Measurements from ENCODE around the gene TTYH2. TPM values are rescaled to one million over a fixed set of nuclear protein-coding genes. Genes with fewer than 3 reads are reported as not detected.

TTYH2 gene
- total and polyA plus RNA-seq, 7 donors, result 0.89 to 16.4 (median 5.1) TPM

DNA sequence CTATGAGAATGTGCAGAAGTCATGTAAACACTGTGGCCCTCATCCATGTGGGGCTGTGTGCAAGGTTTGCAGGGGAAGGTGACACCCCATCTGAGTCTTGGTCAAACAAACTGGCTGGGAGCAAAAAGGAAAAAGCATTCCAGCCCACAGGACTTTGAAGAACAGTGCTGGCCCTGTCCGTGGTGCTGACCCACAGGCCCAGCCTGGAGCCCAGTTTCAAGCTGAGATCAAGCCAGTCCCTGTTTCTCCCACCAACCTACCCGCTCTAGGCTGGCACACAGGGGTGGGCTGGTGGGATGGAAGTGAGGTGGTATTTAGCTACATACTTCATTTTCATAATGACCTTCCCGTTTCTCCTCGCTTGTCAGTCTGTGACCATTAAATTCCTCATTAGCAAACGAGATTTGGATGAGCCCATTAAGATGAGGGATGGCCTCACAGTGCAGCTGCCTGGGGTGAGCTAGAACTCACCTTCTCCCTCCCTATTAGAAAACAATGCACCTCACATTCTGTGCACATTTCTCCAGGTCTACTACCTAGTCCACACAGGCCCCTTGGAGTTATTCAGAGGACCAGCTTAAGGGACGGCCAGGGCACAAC is 22.5 kb upstream of the TTYH2 start:
- H3K9me3 ChIP-seq, result no peaks in the 10 kb centered on the region
- H3K27ac ChIP-seq, result no peak overlapping the region
- TF ChIP-seq, protein P1, sequence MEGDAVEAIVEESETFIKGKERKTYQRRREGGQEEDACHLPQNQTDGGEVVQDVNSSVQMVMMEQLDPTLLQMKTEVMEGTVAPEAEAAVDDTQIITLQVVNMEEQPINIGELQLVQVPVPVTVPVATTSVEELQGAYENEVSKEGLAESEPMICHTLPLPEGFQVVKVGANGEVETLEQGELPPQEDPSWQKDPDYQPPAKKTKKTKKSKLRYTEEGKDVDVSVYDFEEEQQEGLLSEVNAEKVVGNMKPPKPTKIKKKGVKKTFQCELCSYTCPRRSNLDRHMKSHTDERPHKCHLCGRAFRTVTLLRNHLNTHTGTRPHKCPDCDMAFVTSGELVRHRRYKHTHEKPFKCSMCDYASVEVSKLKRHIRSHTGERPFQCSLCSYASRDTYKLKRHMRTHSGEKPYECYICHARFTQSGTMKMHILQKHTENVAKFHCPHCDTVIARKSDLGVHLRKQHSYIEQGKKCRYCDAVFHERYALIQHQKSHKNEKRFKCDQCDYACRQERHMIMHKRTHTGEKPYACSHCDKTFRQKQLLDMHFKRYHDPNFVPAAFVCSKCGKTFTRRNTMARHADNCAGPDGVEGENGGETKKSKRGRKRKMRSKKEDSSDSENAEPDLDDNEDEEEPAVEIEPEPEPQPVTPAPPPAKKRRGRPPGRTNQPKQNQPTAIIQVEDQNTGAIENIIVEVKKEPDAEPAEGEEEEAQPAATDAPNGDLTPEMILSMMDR (IDR thresholded peaks at IDR 0.05), result no peak
- ATAC-seq, result no peak
- H3K27me3 ChIP-seq (ENCODE audit: insufficient read depth in 3 of 3, low read length in 2 of 3), result peaks cover 0 to 6% (median 0%) of the 10 kb centered on the region in 3 donors
- no peak for DNase-seq
- intact Hi-C loops (cut with DNase I), result no loop called here
- no peaks in the 10 kb centered on the region for H3K36me3 ChIP-seq (ENCODE audit: insufficient read depth in 1 of 2, low read depth in 1 of 2)
- H3K4me1 ChIP-seq, result no peaks in the 10 kb centered on the region
- H3K4me3 ChIP-seq, result no peak overlapping the region
- WGBS, 3 donors, result 43 to 48% (median 47%) methylated on average over 6 of the region's 6 CpGs

DNA sequence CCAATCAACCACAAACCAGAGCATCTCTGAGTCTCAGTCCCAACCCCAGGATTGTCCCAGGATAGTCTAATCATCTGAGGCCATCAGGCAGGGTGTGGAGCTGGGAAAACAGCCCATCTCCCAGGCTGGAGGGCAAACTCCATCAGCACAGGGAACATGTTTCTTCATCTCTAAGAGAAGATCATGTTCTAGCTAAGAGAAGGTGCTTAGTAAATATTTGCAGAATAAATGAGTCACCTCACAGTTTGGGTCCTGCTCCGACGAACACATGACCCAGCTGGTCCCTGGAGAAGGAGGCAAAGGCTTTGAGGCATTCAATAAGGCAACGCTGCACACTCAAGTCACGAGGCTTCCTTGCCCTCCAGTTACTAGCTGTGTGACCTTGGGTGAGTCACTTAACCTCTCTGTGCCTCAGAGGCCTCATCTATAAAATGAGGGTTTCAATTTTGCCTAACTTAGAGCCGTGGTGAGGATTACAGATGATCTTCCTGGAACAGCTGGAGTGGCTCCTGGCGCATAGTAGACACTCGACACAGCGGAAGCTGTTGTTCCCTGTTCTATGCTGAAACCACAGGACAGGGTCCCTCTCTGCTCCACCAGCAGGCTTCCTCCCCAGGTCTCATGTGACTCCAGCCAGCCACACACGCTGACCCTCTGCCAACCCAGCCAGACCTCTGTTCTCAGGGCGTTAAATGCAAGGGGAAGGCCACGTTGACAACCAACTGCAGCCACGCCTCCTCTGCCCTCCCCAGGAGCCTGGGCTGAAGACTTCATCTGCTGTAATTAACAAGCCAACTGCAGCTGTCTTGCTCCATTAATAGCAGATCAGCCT is 20.2 kb upstream of the TTYH2 start:
- DNase-seq (peak; percentile 35 to 72), ATAC-seq (peak in 3 of 4 donors; percentile 24 to 38 (median 31))
- Histone ChIP-seq H3K4me3 (no peak overlapping the region), H3K27me3 (ENCODE audit: insufficient read depth in 3 of 3, low read length in 2 of 3) (peaks cover 0 to 10% (median 2%) of the 10 kb centered on the region in 3 donors), H3K9me3 (no peaks in the 10 kb centered on the region), H3K36me3 (ENCODE audit: insufficient read depth in 1 of 2, low read depth in 1 of 2) (no peaks in the 10 kb centered on the region), H3K4me1 (no peaks in the 10 kb centered on the region), H3K27ac (no peak overlapping the region)
- WGBS, 3 donors, result 31 to 34% (median 32%) methylated on average over 12 of the region's 12 CpGs
- intact Hi-C loops (cut with DNase I), result no loop called here
- TF ChIP-seq, protein P1 (IDR thresholded peaks at IDR 0.05), result no peak

DNA sequence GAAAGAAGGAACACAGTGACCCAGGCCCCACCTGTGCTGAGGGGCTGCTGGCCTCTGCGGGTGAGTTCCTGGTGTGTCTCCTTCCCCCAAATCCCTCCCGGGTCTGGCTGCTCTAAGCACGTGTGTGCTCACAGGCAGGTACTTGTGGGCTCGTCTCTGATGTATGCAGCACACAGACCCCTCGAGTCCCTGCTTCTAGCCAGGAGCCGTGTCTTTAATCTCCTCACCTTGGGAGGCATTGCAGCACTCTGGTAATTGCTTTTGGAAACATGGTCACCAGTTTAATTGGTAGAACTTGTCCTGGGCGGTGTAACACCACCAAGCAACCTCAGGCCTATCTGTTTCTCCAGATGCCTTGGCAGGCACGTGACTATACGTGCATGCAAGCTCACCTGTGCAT is 18.7 kb upstream of the TTYH2 start:
- Histone ChIP-seq H3K27ac (no peak overlapping the region), H3K9me3 (no peaks in the 10 kb centered on the region), H3K4me3 (no peak overlapping the region), H3K36me3 (ENCODE audit: insufficient read depth in 1 of 2, low read depth in 1 of 2) (no peaks in the 10 kb centered on the region), H3K27me3 (ENCODE audit: insufficient read depth in 3 of 3, low read length in 2 of 3) (peaks cover 0 to 10% (median 2%) of the 10 kb centered on the region in 3 donors), H3K4me1 (no peaks in the 10 kb centered on the region)
- no peak for DNase-seq
- TF ChIP-seq, protein P1 (IDR thresholded peaks at IDR 0.05), result no peak
- ATAC-seq, result no peak
- WGBS, 3 donors, result 79 to 87% (median 84%) methylated on average over 9 of the region's 9 CpGs
- intact Hi-C loops (cut with DNase I), result no loop called here

DNA sequence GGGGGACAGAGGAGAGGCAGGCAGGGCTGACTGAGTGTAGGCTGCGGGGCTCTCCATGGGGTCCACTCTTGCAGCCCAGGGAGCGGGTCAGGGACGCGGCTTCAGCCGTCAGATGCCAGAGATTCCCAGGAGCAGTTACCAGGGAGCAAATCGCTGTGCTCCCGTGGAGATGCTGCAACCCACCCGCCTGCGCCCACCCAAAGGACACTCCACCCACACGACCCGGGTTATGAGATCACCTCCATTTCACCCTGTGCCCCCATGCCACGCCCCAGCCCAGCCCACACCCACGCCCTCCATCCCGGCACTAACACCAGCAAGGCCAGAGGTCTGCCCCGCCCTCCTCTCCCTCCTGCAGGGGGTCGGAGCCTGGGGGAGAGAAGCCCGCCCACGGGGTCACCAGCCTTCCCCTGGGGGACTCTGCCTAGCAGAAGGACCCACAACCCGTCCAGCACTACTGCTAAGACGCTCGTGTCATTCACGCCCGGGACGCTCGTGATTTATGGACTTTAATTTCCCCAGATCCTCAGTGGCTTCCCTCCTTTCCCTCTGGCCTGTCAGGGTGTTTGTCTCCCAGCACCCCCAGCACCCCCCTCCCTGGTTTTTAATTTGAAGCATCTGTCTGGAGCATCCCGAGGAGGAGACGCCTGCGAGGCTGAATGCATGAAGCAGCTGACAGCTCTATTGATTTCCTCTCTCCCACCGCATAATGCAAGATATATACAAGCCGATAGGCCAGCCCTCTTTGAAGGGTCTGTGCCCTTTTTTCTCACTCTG is 16.6 kb upstream of the TTYH2 start:
- TF ChIP-seq, protein P1 (IDR thresholded peaks at IDR 0.05), result no peak
- ATAC-seq (no peak), DNase-seq (no peak)
- no peak overlapping the region for H3K4me3 ChIP-seq
- WGBS, 3 donors, result 45 to 52% (median 47%) methylated on average over 23 to 30 of the region's 30 CpGs
- intact Hi-C loops (cut with DNase I), result no loop called here
- no peak overlapping the region for H3K27ac ChIP-seq
- no peaks in the 10 kb centered on the region for H3K36me3 ChIP-seq (ENCODE audit: insufficient read depth in 1 of 2, low read depth in 1 of 2)
- H3K4me1 ChIP-seq, result no peaks in the 10 kb centered on the region
- peaks cover 0 to 10% (median 2%) of the 10 kb centered on the region in 3 donors for H3K27me3 ChIP-seq (ENCODE audit: insufficient read depth in 3 of 3, low read length in 2 of 3)
- no peaks in the 10 kb centered on the region for H3K9me3 ChIP-seq
